ENCODE measurements around the gene RNASET2. TPM values are rescaled to one million over a fixed set of nuclear protein-coding genes. Genes with fewer than 3 reads are reported as not detected.

Gene RNASET2
- polyA plus RNA-seq, 2 of the 4 experiments (the other 2 are of a cell fraction), result 9.3 to 11.2 TPM

GRCh38 chr6:166903500-166903899, 52.9 kb downstream of the RNASET2 start:
- H3K4me1 ChIP-seq, result no peaks in the 10 kb centered on the region
- H3K27ac ChIP-seq, result no peak overlapping the region
- no peak overlapping the region for H3K4me3 ChIP-seq
- POLR2A ChIA-PET, result no interaction called here
- no peak for ATAC-seq
- H3K4me2 ChIP-seq, result no peak overlapping the region
- DNase-seq (ENCODE audit: low read depth in 1 of 2, low spot score in 1 of 2), result no peak
- CTCF ChIA-PET, result interaction anchor here (1.3 kb wide), 1 partner anchor 19 kb away, joined by 3 read pairs; no protein-coding TSS in a partner anchor
- FAIRE-seq, result no peak
- TF ChIP-seq FOXS1 (CRISPR knock-in tag; IDR thresholded peaks at IDR 0.05), result no peak
- TF ChIP-seq, protein P1, sequence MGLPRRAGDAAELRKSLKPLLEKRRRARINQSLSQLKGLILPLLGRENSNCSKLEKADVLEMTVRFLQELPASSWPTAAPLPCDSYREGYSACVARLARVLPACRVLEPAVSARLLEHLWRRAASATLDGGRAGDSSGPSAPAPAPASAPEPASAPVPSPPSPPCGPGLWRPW (IDR thresholded peaks at IDR 0.05), result no peak
- no peak for TF ChIP-seq NR3C1 (IDR thresholded peaks at IDR 0.05)
- no peak for TF ChIP-seq KDM5A (IDR thresholded peaks at IDR 0.05)
- no peak for TF ChIP-seq FOSL2 (IDR thresholded peaks at IDR 0.05)
- no peak for TF ChIP-seq FOSL2 (CRISPR knock-in tag; IDR thresholded peaks at IDR 0.05)
- TF ChIP-seq MAX (IDR thresholded peaks at IDR 0.05), result no peak
- TF ChIP-seq E2F6 (IDR thresholded peaks at IDR 0.05; ENCODE audit: borderline replicate concordance, low read depth), result no peak
- TF ChIP-seq SREBF2 (IDR thresholded peaks at IDR 0.05), result no peak
- TF ChIP-seq ZNF302 (CRISPR knock-in tag; IDR thresholded peaks at IDR 0.05), result no peak
- TF ChIP-seq, protein P2, sequence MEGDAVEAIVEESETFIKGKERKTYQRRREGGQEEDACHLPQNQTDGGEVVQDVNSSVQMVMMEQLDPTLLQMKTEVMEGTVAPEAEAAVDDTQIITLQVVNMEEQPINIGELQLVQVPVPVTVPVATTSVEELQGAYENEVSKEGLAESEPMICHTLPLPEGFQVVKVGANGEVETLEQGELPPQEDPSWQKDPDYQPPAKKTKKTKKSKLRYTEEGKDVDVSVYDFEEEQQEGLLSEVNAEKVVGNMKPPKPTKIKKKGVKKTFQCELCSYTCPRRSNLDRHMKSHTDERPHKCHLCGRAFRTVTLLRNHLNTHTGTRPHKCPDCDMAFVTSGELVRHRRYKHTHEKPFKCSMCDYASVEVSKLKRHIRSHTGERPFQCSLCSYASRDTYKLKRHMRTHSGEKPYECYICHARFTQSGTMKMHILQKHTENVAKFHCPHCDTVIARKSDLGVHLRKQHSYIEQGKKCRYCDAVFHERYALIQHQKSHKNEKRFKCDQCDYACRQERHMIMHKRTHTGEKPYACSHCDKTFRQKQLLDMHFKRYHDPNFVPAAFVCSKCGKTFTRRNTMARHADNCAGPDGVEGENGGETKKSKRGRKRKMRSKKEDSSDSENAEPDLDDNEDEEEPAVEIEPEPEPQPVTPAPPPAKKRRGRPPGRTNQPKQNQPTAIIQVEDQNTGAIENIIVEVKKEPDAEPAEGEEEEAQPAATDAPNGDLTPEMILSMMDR (IDR thresholded peaks at IDR 0.05), result no peak
- no peak for TF ChIP-seq BHLHE40 (IDR thresholded peaks at IDR 0.05; ENCODE audit: low read depth, low read length)
- no peak for TF ChIP-seq NFE2L2 (conservative IDR thresholded peaks at IDR 0.05; ENCODE audit: low read length)
- TF ChIP-seq RCOR1 (IDR thresholded peaks at IDR 0.05; ENCODE audit: low read depth, low read length), result no peak
- TF ChIP-seq JUN (IDR thresholded peaks at IDR 0.05), result no peak
- H3K9me3 ChIP-seq, result no peaks in the 10 kb centered on the region
- WGBS (ENCODE audit: missing lambda C conversion rate), result 63% methylated on average over 5 of the region's 13 CpGs

GRCh38 chr6:166903027-166903426, 53.3 kb downstream of the RNASET2 start:
- Histone ChIP-seq H3K9me3 (no peaks in the 10 kb centered on the region), H3K4me2 (no peak overlapping the region), H3K4me3 (no peak overlapping the region), H3K4me1 (no peaks in the 10 kb centered on the region), H3K27ac (no peak overlapping the region)
- 72% methylated on average over 8 of the region's 8 CpGs for WGBS (ENCODE audit: missing lambda C conversion rate)
- POLR2A ChIA-PET, result no interaction called here
- ATAC-seq (peak in 1 of 2 experiments; percentile 18; a peak in 1 of 6 replicates), DNase-seq (ENCODE audit: low read depth in 1 of 2, low spot score in 1 of 2) (no peak), FAIRE-seq (no peak)
- TF ChIP-seq, protein P3, sequence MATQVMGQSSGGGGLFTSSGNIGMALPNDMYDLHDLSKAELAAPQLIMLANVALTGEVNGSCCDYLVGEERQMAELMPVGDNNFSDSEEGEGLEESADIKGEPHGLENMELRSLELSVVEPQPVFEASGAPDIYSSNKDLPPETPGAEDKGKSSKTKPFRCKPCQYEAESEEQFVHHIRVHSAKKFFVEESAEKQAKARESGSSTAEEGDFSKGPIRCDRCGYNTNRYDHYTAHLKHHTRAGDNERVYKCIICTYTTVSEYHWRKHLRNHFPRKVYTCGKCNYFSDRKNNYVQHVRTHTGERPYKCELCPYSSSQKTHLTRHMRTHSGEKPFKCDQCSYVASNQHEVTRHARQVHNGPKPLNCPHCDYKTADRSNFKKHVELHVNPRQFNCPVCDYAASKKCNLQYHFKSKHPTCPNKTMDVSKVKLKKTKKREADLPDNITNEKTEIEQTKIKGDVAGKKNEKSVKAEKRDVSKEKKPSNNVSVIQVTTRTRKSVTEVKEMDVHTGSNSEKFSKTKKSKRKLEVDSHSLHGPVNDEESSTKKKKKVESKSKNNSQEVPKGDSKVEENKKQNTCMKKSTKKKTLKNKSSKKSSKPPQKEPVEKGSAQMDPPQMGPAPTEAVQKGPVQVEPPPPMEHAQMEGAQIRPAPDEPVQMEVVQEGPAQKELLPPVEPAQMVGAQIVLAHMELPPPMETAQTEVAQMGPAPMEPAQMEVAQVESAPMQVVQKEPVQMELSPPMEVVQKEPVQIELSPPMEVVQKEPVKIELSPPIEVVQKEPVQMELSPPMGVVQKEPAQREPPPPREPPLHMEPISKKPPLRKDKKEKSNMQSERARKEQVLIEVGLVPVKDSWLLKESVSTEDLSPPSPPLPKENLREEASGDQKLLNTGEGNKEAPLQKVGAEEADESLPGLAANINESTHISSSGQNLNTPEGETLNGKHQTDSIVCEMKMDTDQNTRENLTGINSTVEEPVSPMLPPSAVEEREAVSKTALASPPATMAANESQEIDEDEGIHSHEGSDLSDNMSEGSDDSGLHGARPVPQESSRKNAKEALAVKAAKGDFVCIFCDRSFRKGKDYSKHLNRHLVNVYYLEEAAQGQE (IDR thresholded peaks at IDR 0.05), result no peak
- TF ChIP-seq HOXB5 (CRISPR knock-in tag; IDR thresholded peaks at IDR 0.05) (no peak), KDM1A (IDR thresholded peaks at IDR 0.05; ENCODE audit: low read depth) (no peak), MAFK (IDR thresholded peaks at IDR 0.05; ENCODE audit: partially characterized antibody) (no peak), MAZ (IDR thresholded peaks at IDR 0.05; ENCODE audit: borderline replicate concordance, low read depth, low read length) (no peak), NFE2L2 (conservative IDR thresholded peaks at IDR 0.05; ENCODE audit: low read length) (no peak), ZFP36 (IDR thresholded peaks at IDR 0.05; ENCODE audit: borderline replicate concordance, partially characterized antibody) (no peak), ZNF302 (CRISPR knock-in tag; IDR thresholded peaks at IDR 0.05) (no peak), TP53 (CRISPR knock-in tag; IDR thresholded peaks at IDR 0.05) (no peak), ZSCAN20 (CRISPR knock-in tag; IDR thresholded peaks at IDR 0.05) (no peak)
- CTCF ChIA-PET, result no interaction called here

Measured in A549 (cell line).